Left lung (tissue), 10 donors: Measurements from ENCODE around the gene ZNF280B. TPM values are rescaled to one million over a fixed set of nuclear protein-coding genes. Genes with fewer than 3 reads are reported as not detected.

Source experiments
- ATAC-seq: fragments of 200-7000 bp; cut with Tn5 transposase; one replicate; pipeline ENCODE4 v1.9.1; 2020; ENCODE audit warnings: moderate library complexity
- DNase-seq, 4 donors: peaks; one replicate each; pipeline ENCODE4 v3.0.0-alpha.2; 2013 to 2020
- H3K27ac ChIP-seq, 2 donors: fragments of 200-600 bp; sonication (generic) in 1 of 2; one replicate each; pipeline versions ENCODE4 v1.5.0 to v1.8.0; 2020 to 2021
- H3K27me3 ChIP-seq, 2 donors: fragments of 200-600 bp; sonication (generic) in 1 of 2; one replicate each; pipeline versions ENCODE4 v1.5.0 to v1.8.0; 2020 to 2021
- H3K36me3 ChIP-seq, 2 donors: fragments of 200-600 bp; sonication (generic) in 1 of 2; one replicate each; pipeline versions ENCODE4 v1.5.0 to v1.8.0; 2020 to 2021
- H3K4me1 ChIP-seq, 2 donors: fragments of 200-600 bp; one replicate each; pipeline ENCODE4 v1.8.0; 2021
- H3K4me3 ChIP-seq, 2 donors: fragments of 200-600 bp; sonication (generic) in 1 of 2; one replicate each; pipeline versions ENCODE4 v1.5.0 to v1.8.0; 2020 to 2021; ENCODE audit warnings: mild to moderate bottlenecking in 1 of 2
- H3K9me3 ChIP-seq, 2 donors: fragments of 200-600 bp; sonication (generic) in 1 of 2; one replicate each; pipeline versions ENCODE4 v1.5.0 to v1.8.0; 2020 to 2021
- intact Hi-C, 2 donors: fragments of 100-400 bp; cut with DNase I; formaldehyde crosslinking; loops; one replicate each; pipeline versions ENCODE4 v1.11.2 to v1.14.2; 2022
- polyA plus RNA-seq, 6 donors: library from polyadenylated mRNA; unstranded; fragments of 120-200 nt; gene quantifications; one replicate each; pipeline ENCODE4 v1.2.1, GENCODE V29; 2013; ENCODE audit not compliant: insufficient read length in 6 of 6
- total RNA-seq, 2 donors: library from RNA; stranded (reverse); fragmentation: NEBNext Ultra II Directional; extraction: Animal tissue kit (Norgen Biotek cat#: 25700); gene quantifications; one replicate each; pipeline ENCODE4 v1.2.1, GENCODE V29; 2021
- TF ChIP-seq, protein P1 (sequence below), 2 donors: fragments of 200-600 bp; sonication (generic) in 1 of 2; IDR thresholded peaks; one replicate each; pipeline versions ENCODE4 v1.5.0 to v1.8.0; 2021; ENCODE audit warnings: antibody characterized with exemption in 2 of 2
- donor health status: DM: no; HTN: yes; CAD: no.
- donor health status: DM: no; HTN: no; CAD: no.

ZNF280B gene
- total and polyA plus RNA-seq, 8 donors = 0.65 to 4.4 (median 3.8) TPM

DNA sequence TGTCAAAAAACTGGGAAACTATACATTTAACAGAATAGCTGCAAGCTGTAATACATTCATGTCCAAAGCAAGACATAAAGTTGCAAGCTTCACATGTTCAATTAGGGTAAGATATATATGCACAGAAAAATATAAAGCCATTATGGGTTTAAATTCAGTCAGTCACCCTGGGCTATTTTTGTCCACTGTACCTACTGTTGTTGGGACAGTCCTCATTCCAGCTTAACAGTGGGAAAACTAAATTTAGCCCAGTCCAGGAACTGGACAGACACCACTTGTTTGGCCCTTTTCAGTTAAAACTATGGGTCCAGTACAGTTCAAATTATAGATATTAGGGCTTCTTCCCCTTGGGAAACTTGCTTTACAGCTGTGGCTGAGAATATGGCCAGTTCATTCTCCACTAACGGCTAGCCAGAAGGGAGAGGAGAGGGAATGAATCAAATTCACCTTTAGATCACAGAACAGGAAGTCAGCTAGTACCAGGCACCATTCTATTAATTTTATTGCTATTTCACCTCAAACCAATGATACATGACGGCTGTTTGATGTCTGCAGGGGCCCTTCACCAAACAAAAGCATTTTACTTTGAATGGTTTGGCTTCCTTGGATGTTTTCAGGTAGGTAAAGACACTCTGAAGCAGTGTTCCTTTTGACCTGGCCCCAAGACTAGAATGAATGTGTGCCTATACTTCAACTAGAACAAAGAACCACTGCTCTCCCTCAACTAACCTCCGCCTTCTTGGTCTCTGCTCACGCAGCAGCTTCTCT lies 22.2 kb downstream of the ZNF280B start:
- no peak overlapping the region for H3K27ac ChIP-seq
- no peak overlapping the region for H3K4me3 ChIP-seq
- no peaks in the 10 kb centered on the region for H3K27me3 ChIP-seq
- H3K36me3 ChIP-seq = no peaks in the 10 kb centered on the region
- no peak for ATAC-seq
- intact Hi-C loops = no loop called here
- H3K4me1 ChIP-seq = no peaks in the 10 kb centered on the region
- no peaks in the 10 kb centered on the region for H3K9me3 ChIP-seq
- DNase-seq = no peak
- TF ChIP-seq, protein P1, sequence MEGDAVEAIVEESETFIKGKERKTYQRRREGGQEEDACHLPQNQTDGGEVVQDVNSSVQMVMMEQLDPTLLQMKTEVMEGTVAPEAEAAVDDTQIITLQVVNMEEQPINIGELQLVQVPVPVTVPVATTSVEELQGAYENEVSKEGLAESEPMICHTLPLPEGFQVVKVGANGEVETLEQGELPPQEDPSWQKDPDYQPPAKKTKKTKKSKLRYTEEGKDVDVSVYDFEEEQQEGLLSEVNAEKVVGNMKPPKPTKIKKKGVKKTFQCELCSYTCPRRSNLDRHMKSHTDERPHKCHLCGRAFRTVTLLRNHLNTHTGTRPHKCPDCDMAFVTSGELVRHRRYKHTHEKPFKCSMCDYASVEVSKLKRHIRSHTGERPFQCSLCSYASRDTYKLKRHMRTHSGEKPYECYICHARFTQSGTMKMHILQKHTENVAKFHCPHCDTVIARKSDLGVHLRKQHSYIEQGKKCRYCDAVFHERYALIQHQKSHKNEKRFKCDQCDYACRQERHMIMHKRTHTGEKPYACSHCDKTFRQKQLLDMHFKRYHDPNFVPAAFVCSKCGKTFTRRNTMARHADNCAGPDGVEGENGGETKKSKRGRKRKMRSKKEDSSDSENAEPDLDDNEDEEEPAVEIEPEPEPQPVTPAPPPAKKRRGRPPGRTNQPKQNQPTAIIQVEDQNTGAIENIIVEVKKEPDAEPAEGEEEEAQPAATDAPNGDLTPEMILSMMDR (IDR thresholded peaks at IDR 0.05) = no peak

DNA sequence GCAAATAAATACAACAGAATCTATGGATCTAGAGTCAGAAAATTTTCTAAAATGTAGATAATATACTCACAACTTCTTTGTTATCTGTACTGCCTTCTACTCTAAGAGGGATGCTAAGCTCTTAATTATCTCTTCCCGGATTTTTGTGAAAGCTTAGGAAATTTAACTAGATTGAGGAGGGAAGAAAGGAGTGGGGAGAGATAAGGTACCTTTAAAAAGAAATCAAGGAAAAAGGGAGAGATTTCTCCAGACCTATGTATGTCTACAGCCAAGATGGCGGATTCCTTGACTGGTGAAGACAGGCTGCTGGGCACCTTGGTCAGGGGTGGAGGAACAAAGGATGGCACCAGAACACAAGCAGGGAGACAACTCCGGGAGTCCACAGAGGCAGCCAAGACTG lies 23.0 kb downstream of the ZNF280B start:
- Histone ChIP-seq H3K36me3 (no peaks in the 10 kb centered on the region), H3K4me1 (no peaks in the 10 kb centered on the region), H3K4me3 (no peak overlapping the region), H3K27ac (no peak overlapping the region), H3K9me3 (no peaks in the 10 kb centered on the region), H3K27me3 (no peaks in the 10 kb centered on the region)
- TF ChIP-seq, protein P1 (IDR thresholded peaks at IDR 0.05) = no peak
- DNase-seq (no peak), ATAC-seq (no peak)
- intact Hi-C loops = no loop called here

DNA sequence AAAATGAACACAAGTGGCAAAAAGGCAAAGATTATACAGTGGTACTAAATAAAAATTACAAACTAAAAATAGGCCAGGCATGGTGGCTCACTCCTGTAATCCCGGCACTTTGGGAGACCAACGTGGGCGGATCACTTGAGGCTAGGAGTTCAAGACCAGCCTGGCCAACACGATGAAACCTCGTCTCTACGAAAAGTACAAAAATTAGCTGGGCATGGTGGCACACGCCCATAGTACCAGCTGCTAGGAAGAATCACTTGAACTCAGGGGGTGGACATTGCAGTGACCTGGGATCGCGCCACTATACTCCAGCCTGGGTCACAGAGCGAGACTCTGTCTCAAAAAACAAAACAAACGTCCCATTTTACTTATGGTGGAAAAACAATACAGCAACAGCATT lies 24.5 kb downstream of the ZNF280B start:
- Histone ChIP-seq H3K4me3 (no peak overlapping the region), H3K9me3 (no peaks in the 10 kb centered on the region), H3K4me1 (no peaks in the 10 kb centered on the region), H3K27me3 (no peaks in the 10 kb centered on the region), H3K27ac (no peak overlapping the region), H3K36me3 (no peaks in the 10 kb centered on the region)
- no peak for DNase-seq
- no peak for ATAC-seq
- TF ChIP-seq, protein P1 (IDR thresholded peaks at IDR 0.05) = no peak
- intact Hi-C loops = no loop called here

DNA sequence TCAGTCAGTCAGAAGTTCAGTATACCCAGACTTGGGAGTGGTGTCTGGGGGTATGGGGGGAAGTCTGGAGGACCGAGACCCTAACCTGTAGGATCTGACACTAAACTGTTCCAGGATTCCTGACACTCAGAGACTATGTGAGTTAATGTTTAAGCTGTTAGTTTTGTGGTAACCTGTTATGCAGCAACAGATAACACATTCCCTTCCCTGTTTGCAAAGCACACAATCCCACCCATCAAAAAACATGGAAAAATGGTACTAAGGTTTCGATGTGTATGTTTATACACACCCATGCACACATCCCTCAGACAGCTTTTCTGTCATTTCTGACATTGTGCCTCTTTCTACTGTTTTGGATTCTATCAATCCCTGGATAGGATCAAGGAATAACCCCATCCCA lies 27.6 kb downstream of the ZNF280B start:
- Histone ChIP-seq H3K4me3 (no peak overlapping the region), H3K36me3 (no peaks in the 10 kb centered on the region), H3K9me3 (no peaks in the 10 kb centered on the region), H3K27ac (no peak overlapping the region), H3K27me3 (no peaks in the 10 kb centered on the region), H3K4me1 (no peaks in the 10 kb centered on the region)
- intact Hi-C loops = no loop called here
- TF ChIP-seq, protein P1 (IDR thresholded peaks at IDR 0.05) = no peak
- ATAC-seq (no peak), DNase-seq (no peak)

DNA sequence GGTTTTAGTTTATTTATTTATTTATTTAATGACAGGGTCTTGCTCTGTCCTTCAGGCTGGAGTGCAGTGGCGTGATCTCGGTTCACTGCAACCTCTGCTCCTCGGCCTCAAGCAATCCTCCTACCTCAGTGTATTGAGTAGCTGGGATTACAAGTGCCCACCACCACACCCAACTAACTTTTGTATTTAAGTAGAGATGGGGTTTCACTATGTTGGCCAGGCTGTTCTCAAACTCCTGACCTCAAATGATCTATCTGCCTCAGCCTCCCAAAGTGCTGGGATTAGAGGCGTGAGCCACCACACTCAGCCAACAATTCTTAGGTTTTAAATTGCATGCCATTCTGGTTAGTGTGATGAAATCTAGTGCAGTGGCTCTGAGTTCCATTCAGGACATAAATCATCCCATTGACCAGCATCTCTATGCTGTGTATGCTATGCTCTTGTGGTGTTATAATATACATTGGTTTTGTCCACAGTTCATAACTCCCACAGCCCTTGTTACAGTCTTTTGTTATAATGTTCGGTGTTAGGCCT lies 28.5 kb downstream of the ZNF280B start:
- no peak overlapping the region for H3K4me3 ChIP-seq
- intact Hi-C loops = no loop called here
- TF ChIP-seq, protein P1 (IDR thresholded peaks at IDR 0.05) = no peak
- DNase-seq (no peak), ATAC-seq (no peak)
- H3K9me3 ChIP-seq = no peaks in the 10 kb centered on the region
- H3K27ac ChIP-seq = no peak overlapping the region
- no peaks in the 10 kb centered on the region for H3K27me3 ChIP-seq
- no peaks in the 10 kb centered on the region for H3K4me1 ChIP-seq
- H3K36me3 ChIP-seq = no peaks in the 10 kb centered on the region
